Brain microvascular endothelial cell (primary cell): ENCODE measurements around the gene PKIG.

Experiments used
- DNase-seq: peaks from one replicate; pipeline ENCODE4 v3.0.0-alpha.2; 2020
- H3K27ac ChIP-seq: fragments of 250-450 bp; sonication (Bioruptor Pico); 2 replicates; pipeline ENCODE4 v1.5.1; 2020; ENCODE audit warnings: mild to moderate bottlenecking, moderate library complexity
- H3K27me3 ChIP-seq: fragments of 250-450 bp; sonication (Bioruptor Pico); replicated peaks from 2 replicates; pipeline ENCODE4 v1.5.1; 2020; ENCODE audit warnings: mild to moderate bottlenecking
- H3K36me3 ChIP-seq: fragments of 250-450 bp; sonication (Bioruptor Pico); replicated peaks from 2 replicates; pipeline ENCODE4 v1.5.1; 2020; ENCODE audit warnings: mild to moderate bottlenecking
- H3K4me3 ChIP-seq: 2 replicates; pipeline ENCODE4 v1.5.1; 2011; ENCODE audit warnings: low read depth, mild to moderate bottlenecking, control low read depth, low read length, moderate library complexity
- CTCF ChIP-seq: IDR thresholded peaks from 2 replicates; pipeline ENCODE4 v1.5.1; 2011; ENCODE audit warnings: low read depth, mild to moderate bottlenecking, moderate library complexity, low read length, control low read depth, inconsistent platforms; ENCODE audit errors: missing control alignments
- in situ Hi-C: cut with HindIII; loops from 2 replicates; pipeline ENCODE4 v1.10.0; 2017; ENCODE audit warnings: low sequenced_read_pairs, low pct_ligation_motif_present

PKIG gene

GRCh38 chr20:44541992-44542391 lies 40.4 kb upstream of the PKIG start:
- no peak for DNase-seq
- Histone ChIP-seq H3K27ac (no peak overlapping the region), H3K4me3 (no peak overlapping the region), H3K36me3 (no peaks in the 10 kb centered on the region), H3K27me3 (no peaks in the 10 kb centered on the region)
- no peak for TF ChIP-seq CTCF
- in situ Hi-C loops: no loop called here

GRCh38 chr20:44542890-44543289 lies 39.5 kb upstream of the PKIG start:
- Histone ChIP-seq H3K36me3 (no peaks in the 10 kb centered on the region), H3K27me3 (no peaks in the 10 kb centered on the region), H3K4me3 (no peak overlapping the region), H3K27ac (no peak overlapping the region)
- no peak for TF ChIP-seq CTCF
- no peak for DNase-seq
- in situ Hi-C loops: no loop called here

GRCh38 chr20:44543358-44543757 lies 39.0 kb upstream of the PKIG start:
- TF ChIP-seq CTCF: no peak
- no peak for DNase-seq
- Histone ChIP-seq H3K27me3 (no peaks in the 10 kb centered on the region), H3K27ac (no peak overlapping the region), H3K36me3 (no peaks in the 10 kb centered on the region), H3K4me3 (no peak overlapping the region)
- in situ Hi-C loops: no loop called here

- no peak overlapping the region for H3K27ac ChIP-seq
- H3K4me3 ChIP-seq: no peak overlapping the region
- H3K27me3 ChIP-seq: no peaks in the 10 kb centered on the region
- DNase-seq: no peak
- no peaks in the 10 kb centered on the region for H3K36me3 ChIP-seq
- TF ChIP-seq CTCF: no peak
- in situ Hi-C loops: no loop called here
Measured at GRCh38 chr20:44544263-44544662, 38.1 kb upstream of the PKIG start.

- in situ Hi-C loops: no loop called here
- DNase-seq: no peak
- no peak for TF ChIP-seq CTCF
- H3K27me3 ChIP-seq: no peaks in the 10 kb centered on the region
- H3K36me3 ChIP-seq: no peaks in the 10 kb centered on the region
- no peak overlapping the region for H3K4me3 ChIP-seq
- H3K27ac ChIP-seq: no peak overlapping the region
Measured at GRCh38 chr20:44547419-44547818, 35.0 kb upstream of the PKIG start.

GRCh38 chr20:44549123-44549522 lies 33.3 kb upstream of the PKIG start:
- peak overlapping the region; percentile 4 for H3K27ac ChIP-seq
- H3K27me3 ChIP-seq: no peaks in the 10 kb centered on the region
- no peak for DNase-seq
- H3K36me3 ChIP-seq: no peaks in the 10 kb centered on the region
- no peak overlapping the region for H3K4me3 ChIP-seq
- in situ Hi-C loops: no loop called here
- TF ChIP-seq CTCF: no peak
